ENCODE results near the gene TCF21.

TCF21 gene

GRCh38 chr6:133863228-133863627 is 25.7 kb upstream of the TCF21 start:
- H3K9me3 ChIP-seq (ENCODE audit: control insufficient read depth, low read depth, low read length): no peaks in the 10 kb centered on the region
- no peak overlapping the region for H3K27ac ChIP-seq (ENCODE audit: low read length)
- no peak overlapping the region for H3K9ac ChIP-seq (ENCODE audit: low read length)
- no peaks in the 10 kb centered on the region for H3K4me1 ChIP-seq (ENCODE audit: control insufficient read depth, low read depth, low read length)
- no peaks in the 10 kb centered on the region for H3K36me3 ChIP-seq (ENCODE audit: control insufficient read depth, low read depth, low read length)
- H3K27me3 ChIP-seq (ENCODE audit: control insufficient read depth, insufficient read depth, low read length): no peaks in the 10 kb centered on the region
- no peak overlapping the region for H3K4me3 ChIP-seq (ENCODE audit: low read length)

- no peak overlapping the region for H3K4me3 ChIP-seq (ENCODE audit: low read length)
- H3K9me3 ChIP-seq (ENCODE audit: control insufficient read depth, low read depth, low read length): no peaks in the 10 kb centered on the region
- no peaks in the 10 kb centered on the region for H3K27me3 ChIP-seq (ENCODE audit: control insufficient read depth, insufficient read depth, low read length)
- no peaks in the 10 kb centered on the region for H3K36me3 ChIP-seq (ENCODE audit: control insufficient read depth, low read depth, low read length)
- no peak overlapping the region for H3K9ac ChIP-seq (ENCODE audit: low read length)
- no peak overlapping the region for H3K27ac ChIP-seq (ENCODE audit: low read length)
- H3K4me1 ChIP-seq (ENCODE audit: control insufficient read depth, low read depth, low read length): no peaks in the 10 kb centered on the region
Observed at GRCh38 chr6:133865680-133866079, 23.2 kb upstream of the TCF21 start.

DNA sequence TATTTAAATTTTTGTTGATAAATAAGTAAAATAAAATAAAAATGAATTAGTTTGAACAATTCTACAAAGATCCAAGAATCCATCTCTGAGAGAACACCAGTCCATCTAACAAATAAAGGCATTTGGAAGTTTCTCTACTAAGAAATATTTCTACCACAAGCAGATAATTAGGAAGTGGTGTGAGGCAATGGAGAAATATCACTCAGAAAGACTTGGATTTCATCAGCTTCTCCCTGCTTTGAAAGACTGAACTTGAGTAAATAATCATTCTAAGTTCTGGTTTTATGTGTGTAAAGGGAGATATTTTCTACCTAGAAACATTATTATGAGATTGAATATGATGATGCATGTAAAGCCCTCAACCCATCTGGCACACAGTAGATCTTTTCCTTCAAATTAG is 17.8 kb upstream of the TCF21 start:
- Histone ChIP-seq H3K4me1 (ENCODE audit: control insufficient read depth, low read depth, low read length) (no peaks in the 10 kb centered on the region), H3K9ac (ENCODE audit: low read length) (no peak overlapping the region), H3K27ac (ENCODE audit: low read length) (no peak overlapping the region), H3K4me3 (ENCODE audit: low read length) (no peak overlapping the region), H3K9me3 (ENCODE audit: control insufficient read depth, low read depth, low read length) (no peaks in the 10 kb centered on the region), H3K27me3 (ENCODE audit: control insufficient read depth, insufficient read depth, low read length) (no peaks in the 10 kb centered on the region), H3K36me3 (ENCODE audit: control insufficient read depth, low read depth, low read length) (no peaks in the 10 kb centered on the region)

DNA sequence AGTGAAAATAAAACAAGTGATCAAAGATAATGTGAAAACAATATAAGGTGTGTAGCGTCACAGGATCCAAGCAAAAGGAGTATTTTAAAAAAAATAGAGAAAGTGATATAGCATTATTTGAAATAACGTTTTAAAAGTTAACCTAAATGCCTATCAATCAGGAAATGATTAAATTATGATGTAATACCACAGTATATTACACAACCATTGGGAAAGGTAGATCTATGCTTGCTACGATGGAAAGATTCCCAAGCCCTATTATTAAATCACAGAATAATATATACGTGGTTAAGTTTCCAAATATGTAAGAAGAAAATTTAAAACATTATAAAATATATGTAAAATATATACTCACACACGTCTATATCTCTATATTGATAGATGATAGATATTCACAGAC is 15.4 kb upstream of the TCF21 start:
- H3K4me1 ChIP-seq (ENCODE audit: control insufficient read depth, low read depth, low read length): no peaks in the 10 kb centered on the region
- no peak overlapping the region for H3K4me3 ChIP-seq (ENCODE audit: low read length)
- H3K9me3 ChIP-seq (ENCODE audit: control insufficient read depth, low read depth, low read length): no peaks in the 10 kb centered on the region
- H3K27ac ChIP-seq (ENCODE audit: low read length): no peak overlapping the region
- H3K27me3 ChIP-seq (ENCODE audit: control insufficient read depth, insufficient read depth, low read length): no peaks in the 10 kb centered on the region
- H3K9ac ChIP-seq (ENCODE audit: low read length): no peak overlapping the region
- no peaks in the 10 kb centered on the region for H3K36me3 ChIP-seq (ENCODE audit: control insufficient read depth, low read depth, low read length)

DNA sequence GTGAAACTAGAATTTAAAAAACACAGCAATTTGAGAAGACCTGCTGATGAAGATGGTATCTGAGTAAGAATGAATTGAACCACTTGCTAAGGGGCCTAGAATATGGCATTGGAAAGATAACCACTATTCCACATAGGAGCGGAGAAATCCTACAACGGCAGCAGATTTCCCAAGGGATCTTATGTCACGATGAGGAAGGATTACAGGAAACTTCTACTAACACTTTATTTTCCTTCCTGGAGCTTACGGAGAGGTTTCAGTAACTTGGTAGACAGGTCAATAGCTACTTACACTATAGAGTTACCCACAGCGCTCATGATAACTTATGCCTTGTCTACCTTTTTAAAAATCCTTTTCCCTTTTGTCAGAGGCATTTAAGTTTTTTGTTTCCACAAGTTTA is 11.8 kb upstream of the TCF21 start:
- no peaks in the 10 kb centered on the region for H3K9me3 ChIP-seq (ENCODE audit: control insufficient read depth, low read depth, low read length)
- no peaks in the 10 kb centered on the region for H3K4me1 ChIP-seq (ENCODE audit: control insufficient read depth, low read depth, low read length)
- H3K9ac ChIP-seq (ENCODE audit: low read length): no peak overlapping the region
- no peaks in the 10 kb centered on the region for H3K27me3 ChIP-seq (ENCODE audit: control insufficient read depth, insufficient read depth, low read length)
- no peaks in the 10 kb centered on the region for H3K36me3 ChIP-seq (ENCODE audit: control insufficient read depth, low read depth, low read length)
- H3K27ac ChIP-seq (ENCODE audit: low read length): no peak overlapping the region
- no peak overlapping the region for H3K4me3 ChIP-seq (ENCODE audit: low read length)

DNA sequence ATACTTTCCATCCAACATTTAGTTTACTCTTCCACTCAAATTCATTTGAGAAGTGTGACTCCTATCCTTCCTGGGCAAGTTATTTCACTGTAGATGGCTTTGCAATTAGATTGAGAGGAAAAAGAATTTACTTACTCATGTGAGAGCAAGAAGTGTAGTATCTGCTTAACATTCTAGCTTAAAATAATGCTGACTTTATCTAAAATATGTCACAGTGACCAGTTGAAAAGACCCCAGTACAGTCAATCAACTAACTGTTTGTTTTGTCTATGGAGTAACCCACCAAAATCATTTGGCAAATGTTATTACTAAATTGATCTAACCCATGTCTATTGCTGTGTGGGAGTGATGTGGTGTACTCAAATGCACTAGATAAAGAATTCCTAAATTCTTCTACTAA is 8.9 kb upstream of the TCF21 start:
- H3K9me3 ChIP-seq (ENCODE audit: control insufficient read depth, low read depth, low read length): no peaks in the 10 kb centered on the region

DNA sequence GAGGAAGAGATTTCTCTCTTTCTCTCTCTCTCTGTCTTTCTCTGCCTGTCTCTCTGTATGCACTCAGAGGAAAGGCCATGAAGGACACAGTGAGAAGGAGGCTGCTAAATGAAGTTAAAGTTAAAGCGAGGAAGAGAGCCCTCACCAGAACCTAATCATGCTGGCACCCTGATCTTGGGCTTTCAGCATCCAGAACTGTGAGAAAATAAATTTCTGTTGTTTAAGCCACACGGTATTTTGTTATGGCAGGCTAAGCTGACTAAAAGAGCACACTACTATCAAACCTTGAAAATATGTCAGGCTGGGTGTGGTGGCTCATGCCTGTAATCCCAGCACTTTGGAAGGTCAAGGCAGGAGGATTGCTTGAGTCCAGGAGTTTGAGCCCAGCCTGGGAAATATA is 8.0 kb upstream of the TCF21 start:
- H3K4me1 ChIP-seq (ENCODE audit: control insufficient read depth, low read depth, low read length): no peaks in the 10 kb centered on the region
- H3K36me3 ChIP-seq (ENCODE audit: control insufficient read depth, low read depth, low read length): no peaks in the 10 kb centered on the region
- no peak overlapping the region for H3K9ac ChIP-seq (ENCODE audit: low read length)
- H3K4me3 ChIP-seq (ENCODE audit: low read length): no peak overlapping the region
- H3K9me3 ChIP-seq (ENCODE audit: control insufficient read depth, low read depth, low read length): no peaks in the 10 kb centered on the region
- H3K27me3 ChIP-seq (ENCODE audit: control insufficient read depth, insufficient read depth, low read length): peaks cover 2% of the 10 kb centered on the region
- H3K27ac ChIP-seq (ENCODE audit: low read length): no peak overlapping the region

More for the DNA sequence above, 8.9 kb upstream of the TCF21 start:
- Histone ChIP-seq H3K36me3 (ENCODE audit: control insufficient read depth, low read depth, low read length) (no peaks in the 10 kb centered on the region), H3K9ac (ENCODE audit: low read length) (no peak overlapping the region), H3K27me3 (ENCODE audit: control insufficient read depth, insufficient read depth, low read length) (no peaks in the 10 kb centered on the region), H3K27ac (ENCODE audit: low read length) (no peak overlapping the region), H3K4me1 (ENCODE audit: control insufficient read depth, low read depth, low read length) (no peaks in the 10 kb centered on the region), H3K4me3 (ENCODE audit: low read length) (no peak overlapping the region)

- H3K27me3 ChIP-seq (ENCODE audit: control insufficient read depth, insufficient read depth, low read length): peaks cover 56% of the 10 kb centered on the region
- no peak overlapping the region for H3K9ac ChIP-seq (ENCODE audit: low read length)
Observed at GRCh38 chr6:133886104-133886775, 2.7 kb upstream of the TCF21 start.

GRCh38 chr6:133887156-133887879 is 1.6 kb upstream of the TCF21 start:
- Histone ChIP-seq H3K9me3 (ENCODE audit: control insufficient read depth, low read depth, low read length) (no peaks in the 10 kb centered on the region), H3K27ac (ENCODE audit: low read length) (no peak overlapping the region), H3K4me1 (ENCODE audit: control insufficient read depth, low read depth, low read length) (peaks cover 20% of the 10 kb centered on the region), H3K27me3 (ENCODE audit: control insufficient read depth, insufficient read depth, low read length) (peaks cover 66% of the 10 kb centered on the region), H3K9ac (ENCODE audit: low read length) (no peak overlapping the region), H3K36me3 (ENCODE audit: control insufficient read depth, low read depth, low read length) (no peaks in the 10 kb centered on the region), H3K4me3 (ENCODE audit: low read length) (no peak overlapping the region)

More at GRCh38 chr6:133886104-133886775, 2.7 kb upstream of the TCF21 start:
- Histone ChIP-seq H3K27ac (ENCODE audit: low read length) (no peak overlapping the region), H3K36me3 (ENCODE audit: control insufficient read depth, low read depth, low read length) (no peaks in the 10 kb centered on the region), H3K4me1 (ENCODE audit: control insufficient read depth, low read depth, low read length) (peaks cover 17% of the 10 kb centered on the region), H3K4me3 (ENCODE audit: low read length) (no peak overlapping the region), H3K9me3 (ENCODE audit: control insufficient read depth, low read depth, low read length) (no peaks in the 10 kb centered on the region)

DNA sequence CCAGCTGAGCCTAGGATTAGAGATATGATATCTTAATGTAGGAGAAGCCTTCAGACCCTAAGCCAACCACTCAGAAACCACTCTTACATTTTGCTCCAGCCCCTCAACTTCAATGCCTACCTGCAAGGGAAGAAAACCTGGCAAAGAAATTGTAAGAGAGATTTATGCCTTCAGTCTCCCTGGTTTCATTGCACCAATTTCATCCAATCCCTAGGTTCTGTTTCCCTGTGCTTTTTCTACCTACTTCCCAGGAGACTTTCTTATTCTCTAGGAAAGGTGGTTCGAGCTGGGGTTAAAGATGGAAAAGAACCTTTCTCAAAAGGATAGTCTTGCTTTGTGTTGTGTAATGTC is 1.1 kb upstream of the TCF21 start:
- no peak overlapping the region for H3K27ac ChIP-seq (ENCODE audit: low read length)

GRCh38 chr6:133889557-133890403 is 867 bp downstream of the TCF21 start:
- Histone ChIP-seq H3K4me1 (ENCODE audit: control insufficient read depth, low read depth, low read length) (peaks cover 26% of the 10 kb centered on the region), H3K9ac (ENCODE audit: low read length) (no peak overlapping the region), H3K4me3 (ENCODE audit: low read length) (peak overlapping the region; percentile 64), H3K9me3 (ENCODE audit: control insufficient read depth, low read depth, low read length) (no peaks in the 10 kb centered on the region), H3K27me3 (ENCODE audit: control insufficient read depth, insufficient read depth, low read length) (peaks cover 91% of the 10 kb centered on the region), H3K27ac (ENCODE audit: low read length) (no peak overlapping the region), H3K36me3 (ENCODE audit: control insufficient read depth, low read depth, low read length) (no peaks in the 10 kb centered on the region)

More for the DNA sequence above, 1.1 kb upstream of the TCF21 start:
- Histone ChIP-seq H3K9ac (ENCODE audit: low read length) (no peak overlapping the region), H3K36me3 (ENCODE audit: control insufficient read depth, low read depth, low read length) (no peaks in the 10 kb centered on the region), H3K4me1 (ENCODE audit: control insufficient read depth, low read depth, low read length) (peaks cover 23% of the 10 kb centered on the region), H3K9me3 (ENCODE audit: control insufficient read depth, low read depth, low read length) (no peaks in the 10 kb centered on the region), H3K27me3 (ENCODE audit: control insufficient read depth, insufficient read depth, low read length) (peaks cover 72% of the 10 kb centered on the region), H3K4me3 (ENCODE audit: low read length) (no peak overlapping the region)

Data from iPS-18a (cell line).